ENCODE data around the gene ARFGAP1.

Gene ARFGAP1

DNA sequence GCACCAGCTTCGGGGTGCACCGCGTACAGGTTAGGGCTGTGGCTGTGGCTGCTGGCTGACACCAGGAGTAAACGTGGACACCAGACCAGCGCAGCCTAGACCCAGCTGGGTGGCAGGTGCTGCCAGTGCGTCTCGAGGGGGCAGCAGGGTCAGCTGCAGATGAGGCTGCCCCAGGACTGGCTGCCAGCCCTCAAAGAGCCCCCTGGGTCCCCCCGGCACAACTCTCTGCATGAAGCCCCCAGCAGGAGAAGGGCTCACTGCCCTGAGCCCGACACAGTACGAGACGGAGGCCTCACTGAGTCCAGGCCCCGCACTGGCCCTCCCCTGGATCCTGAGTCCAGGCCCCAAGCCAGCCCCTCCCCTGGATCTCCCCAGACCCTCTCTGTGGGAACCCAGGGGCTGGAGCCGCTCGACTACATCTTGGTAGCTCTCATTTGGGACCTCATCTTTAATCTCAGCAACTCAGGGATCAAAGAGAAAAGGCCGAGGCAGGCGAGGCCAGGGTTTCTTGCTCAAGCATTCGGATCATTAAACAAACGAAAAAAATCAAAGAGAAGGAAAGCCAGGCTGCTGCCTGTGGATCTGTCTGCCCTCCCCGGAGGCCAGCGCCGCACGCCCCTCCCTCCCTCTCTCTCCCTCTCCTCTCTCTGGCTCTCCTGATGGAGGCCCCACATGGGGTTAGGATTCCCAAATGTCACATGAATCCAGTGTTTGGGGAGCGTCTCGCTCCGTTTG lies 11.4 kb upstream of the ARFGAP1 start:
- no peaks in the 10 kb centered on the region for H3K27me3 ChIP-seq (ENCODE audit: low read depth, low read length)
- no peaks in the 10 kb centered on the region for H3K4me1 ChIP-seq (ENCODE audit: low read length)
- no peaks in the 10 kb centered on the region for H4K20me1 ChIP-seq (ENCODE audit: insufficient read depth, low read length)
- H3K9me3 ChIP-seq (ENCODE audit: insufficient read depth, low read length) = no peaks in the 10 kb centered on the region
- TF ChIP-seq, protein P1, sequence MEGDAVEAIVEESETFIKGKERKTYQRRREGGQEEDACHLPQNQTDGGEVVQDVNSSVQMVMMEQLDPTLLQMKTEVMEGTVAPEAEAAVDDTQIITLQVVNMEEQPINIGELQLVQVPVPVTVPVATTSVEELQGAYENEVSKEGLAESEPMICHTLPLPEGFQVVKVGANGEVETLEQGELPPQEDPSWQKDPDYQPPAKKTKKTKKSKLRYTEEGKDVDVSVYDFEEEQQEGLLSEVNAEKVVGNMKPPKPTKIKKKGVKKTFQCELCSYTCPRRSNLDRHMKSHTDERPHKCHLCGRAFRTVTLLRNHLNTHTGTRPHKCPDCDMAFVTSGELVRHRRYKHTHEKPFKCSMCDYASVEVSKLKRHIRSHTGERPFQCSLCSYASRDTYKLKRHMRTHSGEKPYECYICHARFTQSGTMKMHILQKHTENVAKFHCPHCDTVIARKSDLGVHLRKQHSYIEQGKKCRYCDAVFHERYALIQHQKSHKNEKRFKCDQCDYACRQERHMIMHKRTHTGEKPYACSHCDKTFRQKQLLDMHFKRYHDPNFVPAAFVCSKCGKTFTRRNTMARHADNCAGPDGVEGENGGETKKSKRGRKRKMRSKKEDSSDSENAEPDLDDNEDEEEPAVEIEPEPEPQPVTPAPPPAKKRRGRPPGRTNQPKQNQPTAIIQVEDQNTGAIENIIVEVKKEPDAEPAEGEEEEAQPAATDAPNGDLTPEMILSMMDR (IDR thresholded peaks at IDR 0.05; ENCODE audit: low read depth, low read length) = no peak
- no peak for TF ChIP-seq EZH2phosphoT487 (IDR thresholded peaks at IDR 0.05; ENCODE audit: low read depth)
- H3K9ac ChIP-seq (ENCODE audit: low read length) = no peak overlapping the region
- H2AFZ ChIP-seq (ENCODE audit: low read depth, low read length) = no peak overlapping the region
- no peak overlapping the region for H3K4me3 ChIP-seq (ENCODE audit: low read length)
- no peaks in the 10 kb centered on the region for H3K36me3 ChIP-seq (replicated peaks; ENCODE audit: low read depth, low read length)
- no peak overlapping the region for H3K4me2 ChIP-seq (ENCODE audit: low read length)
- H3K79me2 ChIP-seq (ENCODE audit: low read length) = no peaks in the 10 kb centered on the region
- no peak overlapping the region for H3K27ac ChIP-seq (ENCODE audit: low read length)

DNA sequence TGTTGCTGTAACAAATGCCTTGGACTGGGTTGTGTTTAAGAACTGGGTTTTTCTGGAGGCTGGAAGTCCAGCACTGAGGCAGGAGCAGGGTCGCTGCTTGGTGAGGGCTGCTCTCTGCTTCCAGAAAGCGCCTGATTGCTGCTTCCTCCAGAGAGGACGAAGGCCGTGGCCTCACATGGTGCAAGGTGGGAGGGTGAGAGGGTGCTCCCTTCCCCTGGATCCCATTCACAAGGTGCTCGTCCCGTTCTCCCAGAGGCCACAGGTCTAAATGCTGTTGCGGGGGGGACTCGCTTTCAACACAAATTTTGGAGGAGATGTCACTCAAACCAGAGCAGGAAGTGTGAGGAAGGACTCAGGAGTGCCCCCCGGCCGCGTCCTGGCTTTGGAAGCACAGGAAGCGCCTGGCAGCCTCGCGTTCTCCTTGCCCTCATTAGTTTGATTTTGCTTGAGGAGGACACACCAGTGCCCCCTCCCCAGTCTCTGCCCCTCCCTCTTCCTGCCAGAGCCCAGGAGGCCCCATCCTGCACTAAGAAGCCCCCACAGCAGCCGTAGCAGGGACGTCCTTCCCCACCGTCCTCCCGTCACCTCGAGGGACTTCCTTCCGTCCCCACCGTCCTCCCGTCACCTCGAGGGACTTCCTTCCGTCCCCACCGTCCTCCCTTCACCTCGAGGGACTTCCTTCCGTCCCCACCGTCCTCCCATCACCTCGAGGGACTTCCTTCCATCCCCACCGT lies 10.7 kb upstream of the ARFGAP1 start:
- no peaks in the 10 kb centered on the region for H3K79me2 ChIP-seq (ENCODE audit: low read length)
- H3K4me3 ChIP-seq (ENCODE audit: low read length) = no peak overlapping the region
- H3K27ac ChIP-seq (ENCODE audit: low read length) = no peak overlapping the region
- no peaks in the 10 kb centered on the region for H3K9me3 ChIP-seq (ENCODE audit: insufficient read depth, low read length)
- TF ChIP-seq, protein P1 (IDR thresholded peaks at IDR 0.05; ENCODE audit: low read depth, low read length) = no peak
- TF ChIP-seq EZH2phosphoT487 (IDR thresholded peaks at IDR 0.05; ENCODE audit: low read depth) = no peak
- no peaks in the 10 kb centered on the region for H3K36me3 ChIP-seq (replicated peaks; ENCODE audit: low read depth, low read length)
- H4K20me1 ChIP-seq (ENCODE audit: insufficient read depth, low read length) = no peaks in the 10 kb centered on the region
- H3K4me1 ChIP-seq (ENCODE audit: low read length) = no peaks in the 10 kb centered on the region
- no peak overlapping the region for H2AFZ ChIP-seq (ENCODE audit: low read depth, low read length)
- H3K27me3 ChIP-seq (ENCODE audit: low read depth, low read length) = no peaks in the 10 kb centered on the region
- H3K9ac ChIP-seq (ENCODE audit: low read length) = no peak overlapping the region
- no peak overlapping the region for H3K4me2 ChIP-seq (ENCODE audit: low read length)

DNA sequence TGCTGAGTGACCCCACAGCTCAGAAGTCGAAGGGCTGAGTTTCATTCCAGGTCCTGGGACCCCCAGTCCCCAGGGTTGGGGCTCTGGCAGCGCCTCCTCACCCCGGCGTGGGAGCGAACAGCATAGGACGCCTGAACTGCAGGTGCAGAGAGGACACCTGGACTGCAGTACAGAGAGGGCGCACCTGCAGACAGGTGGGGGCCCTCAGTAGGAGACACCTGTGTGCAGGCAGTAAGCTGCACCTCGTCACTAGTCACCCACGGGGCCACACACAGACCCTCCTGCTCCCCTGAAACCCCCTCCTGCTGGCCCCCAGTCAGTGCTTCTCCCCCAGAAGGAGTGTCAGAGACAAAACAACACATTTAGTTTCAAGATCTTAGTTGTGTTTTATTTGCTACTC lies 9.8 kb upstream of the ARFGAP1 start:
- no peaks in the 10 kb centered on the region for H4K20me1 ChIP-seq (ENCODE audit: insufficient read depth, low read length)
- H3K9ac ChIP-seq (ENCODE audit: low read length) = no peak overlapping the region
- TF ChIP-seq EZH2phosphoT487 (IDR thresholded peaks at IDR 0.05; ENCODE audit: low read depth) = no peak
- TF ChIP-seq, protein P1 (IDR thresholded peaks at IDR 0.05; ENCODE audit: low read depth, low read length) = no peak
- H3K27ac ChIP-seq (ENCODE audit: low read length) = no peak overlapping the region
- H3K9me3 ChIP-seq (ENCODE audit: insufficient read depth, low read length) = no peaks in the 10 kb centered on the region
- H3K4me2 ChIP-seq (ENCODE audit: low read length) = no peak overlapping the region
- no peak overlapping the region for H3K4me3 ChIP-seq (ENCODE audit: low read length)
- H2AFZ ChIP-seq (ENCODE audit: low read depth, low read length) = no peak overlapping the region
- H3K27me3 ChIP-seq (ENCODE audit: low read depth, low read length) = no peaks in the 10 kb centered on the region
- no peaks in the 10 kb centered on the region for H3K36me3 ChIP-seq (replicated peaks; ENCODE audit: low read depth, low read length)
- no peaks in the 10 kb centered on the region for H3K4me1 ChIP-seq (ENCODE audit: low read length)
- no peaks in the 10 kb centered on the region for H3K79me2 ChIP-seq (ENCODE audit: low read length)

DNA sequence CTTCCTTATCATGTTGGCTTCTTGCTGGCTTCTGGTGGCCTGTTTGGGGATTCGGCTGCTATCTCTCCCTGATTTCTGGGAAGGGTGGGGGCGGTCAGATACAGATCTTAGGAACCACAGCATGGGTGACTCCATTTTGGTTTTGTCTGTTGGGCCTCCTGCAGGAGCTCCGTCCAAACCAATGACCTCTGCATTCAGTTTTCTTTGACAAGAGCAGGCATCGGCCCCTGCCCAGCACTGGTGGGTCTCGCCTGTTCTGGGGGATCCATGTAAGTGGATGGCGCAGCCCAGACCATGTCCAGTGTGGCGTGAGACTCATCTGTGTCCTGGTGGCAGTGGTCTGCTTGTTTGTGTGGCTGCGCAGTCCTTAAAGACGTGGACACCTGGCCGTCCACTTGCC lies 8.6 kb upstream of the ARFGAP1 start:
- Histone ChIP-seq H3K4me2 (ENCODE audit: low read length) (no peak overlapping the region), H3K4me3 (ENCODE audit: low read length) (no peak overlapping the region), H3K79me2 (ENCODE audit: low read length) (no peaks in the 10 kb centered on the region), H3K9me3 (ENCODE audit: insufficient read depth, low read length) (no peaks in the 10 kb centered on the region), H3K9ac (ENCODE audit: low read length) (no peak overlapping the region), H3K27ac (ENCODE audit: low read length) (no peak overlapping the region), H2AFZ (ENCODE audit: low read depth, low read length) (no peak overlapping the region), H3K36me3 (replicated peaks; ENCODE audit: low read depth, low read length) (no peaks in the 10 kb centered on the region), H4K20me1 (ENCODE audit: insufficient read depth, low read length) (no peaks in the 10 kb centered on the region), H3K4me1 (ENCODE audit: low read length) (no peaks in the 10 kb centered on the region), H3K27me3 (ENCODE audit: low read depth, low read length) (no peaks in the 10 kb centered on the region)
- TF ChIP-seq EZH2phosphoT487 (IDR thresholded peaks at IDR 0.05; ENCODE audit: low read depth) = no peak
- TF ChIP-seq, protein P1 (IDR thresholded peaks at IDR 0.05; ENCODE audit: low read depth, low read length) = no peak
